SH-SY5Y (cell line): ENCODE results near the gene NTM.

ENCODE experiments used
- GATA2 ChIP-seq: IDR thresholded peaks from 2 replicates; pipeline ENCODE4 v1.6.1; 2011; ENCODE audit warnings: mild to moderate bottlenecking, low read depth, low read length
- GATA3 ChIP-seq: IDR thresholded peaks from 2 replicates; pipeline ENCODE4 v1.6.1; 2011; ENCODE audit warnings: low read depth, mild to moderate bottlenecking, low read length, moderate library complexity

GRCh38 chr11:131942878-131943277, 572.5 kb downstream of the NTM start:
- TF ChIP-seq GATA2 (no peak), GATA3 (no peak)
